CD4-positive, alpha-beta T cell treated with Interleukin-2 at 100 ng/mL for 4 hours (primary cell): Measurements from ENCODE around the gene IQSEC1.

Experiments
- DNase-seq: peaks from one replicate; pipeline ENCODE4 v3.0.0-alpha.2; 2020; ENCODE audit warnings: low spot score

The IQSEC1 gene

DNA sequence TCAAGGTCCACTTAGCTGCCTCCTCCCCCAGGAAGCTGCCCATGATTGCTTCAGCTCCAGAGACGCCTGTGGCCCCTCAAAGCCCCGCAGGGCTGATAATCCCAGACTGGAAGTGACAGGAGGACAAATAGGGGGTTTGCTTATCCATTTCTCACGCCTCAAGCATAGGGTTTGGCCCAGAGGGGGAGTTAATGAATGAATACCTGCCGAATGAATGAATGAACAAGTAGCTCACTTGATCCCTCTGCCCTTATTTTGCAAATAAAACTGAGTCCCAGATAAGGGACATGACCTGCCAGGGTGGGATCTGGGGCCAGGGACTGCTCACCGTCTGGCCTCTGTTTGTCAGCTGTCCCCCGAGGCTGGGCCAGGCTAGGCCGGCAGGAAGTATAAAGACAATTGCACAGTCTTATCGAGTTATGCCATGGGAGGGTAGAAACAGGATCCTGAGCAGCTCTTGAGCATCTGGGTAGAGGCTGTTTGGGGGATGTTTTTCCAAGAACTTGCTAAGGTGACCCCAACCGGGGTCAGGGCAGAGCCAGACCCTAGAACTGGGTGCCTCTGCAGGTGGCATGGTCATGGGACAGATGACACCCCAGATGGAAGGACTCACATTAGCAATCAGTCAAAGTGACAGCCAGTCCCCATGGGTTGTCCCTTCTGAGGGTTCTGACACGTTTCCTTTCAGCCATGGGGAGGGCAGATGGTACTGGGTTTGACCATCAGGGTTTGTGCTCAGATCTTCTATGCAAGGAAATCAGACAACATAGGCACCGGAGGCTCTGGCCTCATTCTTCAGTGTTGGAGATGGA, 45.0 kb downstream of the IQSEC1 start:
- DNase-seq = no peak

DNA sequence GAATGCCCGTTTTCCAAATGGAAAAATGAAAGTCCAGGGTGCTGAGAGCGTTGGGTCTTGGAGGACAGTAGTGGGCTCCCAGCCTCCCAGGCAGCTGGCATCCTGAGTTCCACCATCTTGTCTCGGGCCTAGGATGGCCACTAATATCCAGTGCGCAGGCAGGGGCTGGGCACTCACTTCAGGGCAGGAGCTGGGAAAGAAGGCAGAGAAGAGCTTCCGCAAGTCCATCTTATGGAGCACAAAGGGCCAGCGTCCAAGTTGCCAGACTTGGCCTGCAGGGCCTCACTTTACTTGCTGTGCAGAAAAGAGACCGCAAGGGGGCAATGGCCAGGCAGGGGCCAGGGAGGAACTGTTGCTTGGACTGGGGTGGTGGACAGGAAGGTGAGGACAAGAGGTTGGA, 46.1 kb downstream of the IQSEC1 start:
- no peak for DNase-seq

DNA sequence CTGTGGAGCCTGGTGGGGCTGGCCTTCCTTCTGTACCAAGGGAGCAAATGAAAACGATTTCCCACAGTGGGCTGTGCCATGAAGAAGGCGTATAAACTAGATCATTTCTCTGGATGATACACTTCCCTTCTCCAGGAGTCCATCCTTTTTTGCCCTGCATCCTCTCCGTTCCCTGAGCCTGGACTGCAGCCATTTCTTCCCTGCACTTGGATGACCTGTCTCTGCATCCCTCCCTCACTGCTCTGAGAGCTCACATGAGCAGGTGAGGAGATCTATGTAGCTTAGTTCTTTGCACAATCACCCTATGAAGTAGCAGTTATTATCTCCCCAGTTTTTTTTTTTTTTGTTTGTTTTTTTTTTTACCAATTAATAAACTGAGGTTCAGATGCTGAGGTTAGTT, 46.7 kb downstream of the IQSEC1 start:
- DNase-seq = no peak

DNA sequence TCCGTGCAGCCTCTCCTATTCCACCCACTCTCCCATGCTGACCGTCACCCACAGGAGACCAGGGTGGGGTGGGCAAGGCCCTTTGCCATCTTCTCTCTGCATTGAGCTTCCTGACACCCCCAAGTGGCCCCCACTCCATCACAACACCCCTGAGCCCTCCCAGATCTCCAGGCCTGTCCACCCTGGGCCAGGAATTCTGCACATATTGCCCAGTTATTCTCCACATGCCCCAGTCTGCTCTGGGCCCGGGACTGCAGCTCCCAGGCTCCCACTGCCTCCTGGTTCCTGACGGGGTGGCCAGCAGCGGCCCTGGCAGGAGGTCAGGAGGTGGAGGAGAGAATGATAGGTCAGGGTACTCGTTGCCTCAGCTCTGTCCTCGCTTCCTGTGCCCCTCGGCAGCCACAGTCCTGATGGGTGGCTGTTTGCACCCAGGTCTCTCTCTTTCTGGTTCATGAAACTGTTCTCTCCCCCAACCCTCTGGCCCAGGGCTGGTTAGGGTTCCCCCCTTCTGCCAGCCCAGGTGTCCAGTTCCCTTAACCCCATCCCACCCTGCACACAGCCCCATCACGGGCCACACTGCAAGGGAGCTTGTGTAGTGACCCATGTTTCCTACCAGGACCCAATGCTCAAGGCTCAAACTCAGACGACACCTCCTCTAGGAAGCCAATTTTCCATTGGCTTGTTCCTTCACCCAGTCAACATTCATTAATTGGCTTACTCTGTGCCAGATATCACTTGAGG, 47.3 kb downstream of the IQSEC1 start:
- DNase-seq = no peak

DNA sequence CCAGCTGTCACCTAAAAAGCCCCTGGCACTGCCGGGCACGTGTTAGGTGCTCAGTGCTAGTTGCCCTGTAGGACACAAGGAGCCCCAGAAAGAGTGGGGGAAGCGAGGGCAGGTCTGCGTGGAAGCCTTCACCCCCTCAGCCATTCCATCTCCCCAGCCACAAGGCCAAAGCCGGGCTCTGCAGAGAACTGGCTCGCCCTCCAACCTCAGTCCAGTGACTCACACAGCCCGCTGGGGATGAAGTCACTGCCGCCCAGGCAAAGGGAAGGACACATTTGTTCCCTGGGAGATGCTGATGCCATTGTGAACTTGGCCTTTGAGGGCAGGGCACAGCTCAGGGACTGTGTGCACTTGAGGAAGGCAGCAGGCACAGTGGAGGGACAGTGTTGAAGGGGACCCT, 48.1 kb downstream of the IQSEC1 start:
- DNase-seq = no peak

DNA sequence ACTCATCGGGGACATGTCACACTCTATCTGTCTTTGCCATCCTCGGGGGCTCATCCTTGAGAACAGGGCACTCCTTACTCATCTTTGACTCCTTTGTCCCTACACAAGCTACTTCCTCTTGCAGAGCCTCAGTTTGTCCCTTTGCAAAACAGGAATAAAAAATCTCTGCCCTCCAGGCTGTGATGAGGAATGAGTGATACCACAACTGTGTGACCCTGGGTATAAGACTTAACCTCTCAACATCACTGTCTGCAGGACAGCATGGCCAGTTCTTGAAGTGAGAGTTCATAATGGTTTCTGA, 48.5 kb downstream of the IQSEC1 start:
- DNase-seq = no peak

DNA sequence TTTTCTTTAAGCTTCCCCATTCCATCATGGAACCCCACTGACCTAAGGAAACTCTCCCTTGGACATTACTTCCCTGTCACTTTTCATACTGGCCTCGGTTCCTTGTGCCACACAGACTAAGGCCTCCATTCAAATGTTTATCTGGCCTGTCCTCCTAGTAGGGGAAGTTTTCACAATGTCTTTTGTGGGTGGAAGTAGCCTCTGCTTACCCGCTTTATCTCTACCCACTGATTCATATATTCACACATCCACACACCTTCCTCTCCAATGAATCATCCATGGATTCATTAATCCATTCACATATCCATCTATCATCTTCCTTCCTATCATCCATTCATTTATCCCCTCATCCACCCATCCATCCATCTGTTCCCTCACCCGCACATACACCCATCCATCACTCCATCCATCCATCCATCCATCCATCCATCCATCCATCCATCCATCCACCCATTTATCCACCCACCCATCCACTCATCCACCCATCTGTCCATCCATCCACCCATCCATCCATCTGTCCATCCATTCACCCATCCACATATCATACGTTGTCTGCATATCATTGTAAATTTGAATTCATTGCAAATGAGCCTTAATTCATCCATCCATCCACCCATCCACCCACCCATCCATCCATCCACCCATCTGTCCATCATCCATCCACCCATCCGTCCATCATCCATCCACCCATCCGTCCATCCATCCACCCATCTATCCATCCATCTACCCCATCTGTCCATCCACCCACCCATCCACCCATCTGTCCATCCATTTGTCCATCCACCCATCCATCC, 49.1 kb downstream of the IQSEC1 start:
- no peak for DNase-seq

DNA sequence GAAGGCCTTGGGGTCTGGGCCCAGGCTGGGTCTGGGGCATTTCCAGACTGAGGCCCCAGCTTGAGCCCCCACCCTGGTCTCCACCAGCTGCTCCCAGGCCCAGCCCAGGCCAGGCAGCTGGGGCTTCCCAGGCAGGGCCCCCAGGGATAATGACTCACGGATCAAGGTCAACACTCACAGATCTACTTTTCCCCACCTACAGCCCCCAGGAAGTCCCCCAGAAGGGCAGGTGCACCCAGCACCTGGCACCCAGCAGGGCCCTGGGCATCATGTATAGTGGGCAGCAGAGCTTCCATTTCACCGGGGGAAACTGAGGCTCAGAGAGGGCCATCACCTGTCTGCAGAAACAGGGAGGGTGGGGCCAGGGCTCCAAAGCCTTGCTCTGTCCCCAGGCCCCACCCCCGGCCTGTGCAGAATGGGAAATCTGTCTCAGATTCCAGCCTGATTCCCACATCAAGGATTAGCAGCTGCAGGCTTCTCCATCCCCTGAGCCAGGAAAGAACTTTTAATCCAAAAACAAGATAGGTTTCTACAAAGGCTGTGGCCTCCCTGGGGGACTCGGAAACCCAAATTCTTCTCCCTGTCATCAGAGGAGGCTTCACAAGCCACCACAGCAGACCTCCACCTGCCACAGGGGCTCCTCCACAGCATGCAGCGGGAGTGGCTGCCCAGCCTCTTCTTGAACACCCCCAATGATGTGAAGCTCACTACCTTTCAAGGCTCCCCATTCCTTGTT, 49.8 kb downstream of the IQSEC1 start:
- DNase-seq = no peak

DNA sequence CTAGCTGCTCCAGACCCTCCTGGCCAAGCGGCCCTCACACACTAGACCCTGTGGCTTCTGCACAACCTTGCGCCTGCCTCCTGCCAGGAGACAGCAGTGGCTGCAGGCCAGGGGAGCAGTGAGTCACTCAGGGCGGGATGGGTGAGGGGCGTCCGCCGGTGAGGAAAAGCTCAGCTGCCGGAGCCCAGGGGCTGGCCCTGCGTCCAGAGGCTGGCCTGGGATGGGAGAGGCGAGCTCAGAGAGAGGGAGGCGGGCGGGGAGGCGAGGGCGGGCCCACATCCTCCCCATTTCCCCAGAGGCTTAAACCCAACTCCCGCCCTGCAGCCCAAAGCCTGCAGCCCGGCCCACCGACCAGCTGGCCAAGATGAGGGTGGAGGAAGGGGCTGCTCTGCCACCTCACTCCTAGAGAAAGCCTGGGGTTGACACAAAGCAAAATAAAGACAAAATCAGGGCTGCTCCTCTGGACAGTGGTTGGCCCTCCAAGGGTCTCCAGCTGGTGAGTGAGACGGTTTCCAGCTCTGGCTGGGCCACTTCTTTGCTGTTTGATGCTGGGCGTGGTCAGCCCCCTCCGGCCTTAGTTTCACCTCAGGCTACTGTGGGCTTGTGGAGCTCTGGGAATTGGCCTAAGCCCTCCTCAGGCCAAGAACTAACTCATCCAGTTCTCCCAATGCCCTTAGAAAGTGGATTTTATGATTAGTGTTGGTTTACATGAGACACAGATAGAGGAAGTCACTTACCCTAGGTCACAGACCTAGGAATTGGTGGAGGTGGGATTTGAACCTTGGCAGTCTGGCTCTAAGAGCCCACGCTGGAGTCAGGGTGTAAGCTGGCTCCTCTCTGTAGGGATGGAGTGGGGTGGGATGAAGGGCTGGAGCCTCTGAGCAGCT, 50.6 kb downstream of the IQSEC1 start:
- no peak for DNase-seq

DNA sequence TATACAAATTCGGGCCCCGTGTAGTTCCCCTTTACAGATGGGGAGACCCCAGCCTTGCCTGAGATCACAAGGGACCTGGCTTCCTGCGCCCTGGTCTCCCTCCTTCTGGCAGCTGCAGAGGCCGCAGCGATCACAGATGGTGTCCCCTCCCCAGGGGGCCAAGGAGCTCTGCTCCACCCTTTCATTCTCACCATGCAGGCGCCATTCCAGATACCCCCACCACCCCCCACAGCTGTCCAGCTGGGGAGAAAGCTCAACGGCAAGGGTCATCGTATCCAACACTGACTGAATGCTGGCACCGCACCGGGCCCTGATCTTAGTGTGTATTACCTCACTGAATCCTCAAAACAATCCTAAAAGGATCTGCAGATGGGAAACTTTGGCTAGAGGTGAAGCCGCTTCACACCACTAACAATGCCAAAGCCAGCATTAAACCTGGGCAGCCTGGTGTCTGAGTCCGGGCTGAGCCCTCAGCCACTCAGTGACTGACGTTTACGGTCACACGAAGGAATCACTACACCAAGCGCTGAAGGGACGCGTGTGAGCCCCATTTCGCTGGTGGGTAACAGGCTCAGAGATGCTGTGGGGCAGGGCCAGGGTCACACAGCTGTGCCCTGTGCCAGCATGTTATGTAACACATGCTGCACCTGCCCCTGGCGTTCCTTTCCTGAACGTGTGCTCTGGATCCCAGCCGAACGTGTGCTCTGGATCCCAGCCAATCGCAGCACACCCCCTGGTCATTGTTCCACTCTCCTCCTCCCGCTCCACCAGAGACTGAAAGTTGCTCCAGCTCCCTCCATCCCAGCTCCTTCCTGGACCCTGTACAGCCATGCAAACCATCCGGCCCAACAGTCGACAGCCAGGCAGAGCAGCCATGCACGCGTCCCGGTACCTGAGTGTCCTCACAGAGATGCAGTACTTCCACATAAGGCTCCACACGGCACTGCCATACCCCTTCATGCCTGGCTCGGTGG, 51.8 kb downstream of the IQSEC1 start:
- DNase-seq = no peak

DNA sequence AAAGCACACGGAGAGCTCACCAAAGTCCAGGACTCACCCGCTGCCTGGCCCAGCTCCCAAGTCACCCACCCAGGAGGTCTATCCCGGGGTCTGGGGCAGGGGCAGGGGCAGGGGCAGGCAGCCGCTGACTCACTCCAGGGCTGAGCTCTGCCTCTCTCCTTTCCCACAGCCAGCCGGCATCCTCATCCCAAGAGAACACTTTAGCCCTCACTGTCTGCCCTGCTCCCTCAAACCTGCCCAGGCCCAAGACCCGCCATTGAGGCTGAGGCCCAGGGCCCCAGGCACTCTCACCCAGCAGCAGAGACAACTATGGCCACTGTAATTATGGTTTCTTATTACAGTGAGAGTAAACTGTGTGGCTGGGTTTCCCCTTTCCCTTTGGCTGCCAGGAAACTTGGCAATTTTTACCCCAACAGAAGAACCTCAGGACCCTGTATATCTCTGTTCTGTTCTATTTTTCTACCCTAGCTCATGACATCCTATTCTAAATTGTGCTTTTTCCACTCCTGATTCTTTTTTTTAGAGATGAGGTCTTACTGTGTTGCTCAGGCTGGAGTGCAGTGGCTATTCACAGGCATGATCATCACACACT, 53.0 kb downstream of the IQSEC1 start:
- no peak for DNase-seq

DNA sequence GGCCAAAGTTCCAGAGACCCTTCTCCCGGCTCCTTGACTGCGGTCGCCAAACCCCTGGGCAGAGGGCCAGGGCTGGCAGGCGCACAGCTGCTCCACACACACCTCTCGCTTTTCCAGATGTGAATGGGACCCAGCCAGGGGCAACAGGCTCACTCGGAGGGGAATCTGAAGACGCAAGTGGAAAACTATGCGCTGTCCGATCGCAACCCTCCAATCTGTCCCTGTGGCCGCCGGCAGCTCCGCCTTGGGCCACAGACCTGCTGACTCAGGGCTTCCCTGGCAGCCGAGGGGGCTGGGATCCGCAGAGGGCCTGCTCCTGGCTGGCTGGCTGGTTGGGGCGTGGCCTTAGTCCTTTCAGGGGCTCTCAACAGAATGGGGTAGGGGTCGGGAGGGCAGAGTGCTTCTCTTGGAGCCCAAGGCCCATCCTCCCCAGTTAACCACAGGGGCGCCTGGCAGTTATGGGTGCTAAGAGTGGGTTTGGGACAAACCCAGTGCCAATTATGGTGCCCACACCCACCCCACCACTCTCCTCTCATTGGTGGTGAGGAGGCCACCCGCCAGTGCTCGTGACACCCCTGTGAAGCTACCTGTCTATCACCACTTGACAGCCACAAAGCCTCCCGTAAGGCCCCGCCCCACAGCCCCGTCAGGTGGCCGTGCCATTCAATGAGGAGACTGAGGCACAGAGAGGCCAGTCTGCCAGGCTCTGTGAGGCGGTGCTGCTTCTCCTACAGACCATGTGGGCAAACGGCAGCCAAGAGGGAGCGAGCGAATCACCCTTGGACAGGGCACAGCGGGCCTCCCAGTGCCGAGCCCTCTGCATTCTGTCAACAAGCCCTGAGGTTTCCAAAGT, 53.8 kb downstream of the IQSEC1 start:
- DNase-seq = no peak

DNA sequence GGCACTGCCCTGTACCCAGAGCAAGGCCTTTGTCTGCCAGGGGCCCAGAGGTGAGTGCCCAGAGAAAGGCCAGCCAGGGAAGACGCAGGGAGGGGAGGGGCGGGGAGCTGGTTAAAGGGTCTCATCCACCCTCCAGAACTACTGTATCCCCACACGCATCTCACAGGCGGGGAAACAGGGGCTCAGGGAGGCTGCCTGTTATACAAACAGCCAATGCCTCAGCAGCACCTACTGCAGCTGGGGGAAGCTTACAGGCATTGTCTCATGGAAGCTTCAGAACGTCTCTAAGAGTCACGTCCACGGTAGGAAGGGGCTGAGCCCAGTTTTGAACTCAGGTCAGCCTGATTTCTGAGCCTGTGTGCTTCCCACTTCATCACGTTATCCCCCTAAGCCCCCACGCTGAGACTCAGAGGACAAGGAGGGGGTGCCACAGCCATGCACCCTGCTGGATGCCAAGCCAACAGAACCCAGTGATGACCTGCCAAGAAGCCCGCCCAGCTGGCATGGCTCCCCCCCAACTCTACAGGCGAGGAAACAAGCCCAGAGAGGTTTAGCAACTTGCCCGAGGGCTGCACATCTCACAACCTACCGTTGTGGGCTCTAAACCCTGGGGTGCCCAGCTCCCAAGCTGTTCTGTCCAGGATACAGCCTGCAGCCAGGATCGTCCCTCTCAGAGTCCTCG, 54.5 kb downstream of the IQSEC1 start:
- no peak for DNase-seq

DNA sequence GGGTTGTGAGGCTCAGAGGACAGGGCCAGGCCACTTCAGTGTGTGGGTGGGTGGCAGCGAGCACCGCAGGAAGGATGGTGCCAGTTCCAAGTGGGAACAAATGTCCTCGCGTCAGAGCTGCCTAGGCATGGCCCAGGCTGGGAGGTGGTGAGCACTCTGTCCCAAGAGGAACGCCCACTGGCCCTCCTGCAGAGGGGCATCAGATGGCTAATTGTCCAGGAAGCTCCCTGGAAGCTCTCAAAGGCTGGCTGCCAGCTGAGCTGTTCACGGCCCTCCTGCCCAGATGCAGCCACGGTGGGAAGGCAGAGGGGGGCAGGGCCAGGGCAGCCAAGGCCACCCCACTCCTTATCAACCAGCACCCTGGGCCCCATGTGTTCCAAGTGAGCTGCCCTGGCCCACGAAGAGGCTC, 55.2 kb downstream of the IQSEC1 start:
- no peak for DNase-seq

DNA sequence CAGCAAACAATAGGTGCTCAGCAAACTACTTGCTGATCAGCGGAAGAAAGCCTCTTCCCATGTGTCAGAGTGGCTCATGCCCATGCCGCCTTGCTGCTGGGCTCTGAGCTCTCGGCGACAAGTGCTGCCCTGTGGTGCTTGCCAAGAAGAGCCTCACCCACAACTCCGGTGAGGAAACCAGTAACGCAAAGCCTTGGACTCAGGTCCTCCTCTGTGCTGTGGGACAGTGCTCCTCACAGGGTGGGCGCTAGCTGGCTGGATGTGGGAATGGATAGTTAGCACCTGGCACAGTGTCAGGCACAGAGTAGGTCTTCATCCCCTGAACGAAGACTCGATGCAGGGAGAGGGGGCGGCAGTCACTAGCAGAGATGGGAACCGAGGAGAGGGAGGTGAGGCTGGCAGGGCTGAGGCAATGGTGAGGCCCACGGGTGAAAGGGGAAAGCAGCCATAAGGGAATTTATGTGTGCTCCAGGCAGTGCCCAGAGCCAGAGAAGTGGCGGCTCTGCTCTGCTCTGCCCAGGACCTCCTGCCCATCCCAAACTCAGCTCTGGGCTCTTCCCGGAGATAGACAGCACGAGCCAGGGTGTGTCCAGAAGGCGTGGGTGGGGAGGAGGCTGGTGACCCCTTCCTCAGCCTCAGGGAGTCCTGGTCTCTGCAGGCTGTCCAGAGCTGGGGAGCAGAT, 55.7 kb downstream of the IQSEC1 start:
- DNase-seq = no peak

DNA sequence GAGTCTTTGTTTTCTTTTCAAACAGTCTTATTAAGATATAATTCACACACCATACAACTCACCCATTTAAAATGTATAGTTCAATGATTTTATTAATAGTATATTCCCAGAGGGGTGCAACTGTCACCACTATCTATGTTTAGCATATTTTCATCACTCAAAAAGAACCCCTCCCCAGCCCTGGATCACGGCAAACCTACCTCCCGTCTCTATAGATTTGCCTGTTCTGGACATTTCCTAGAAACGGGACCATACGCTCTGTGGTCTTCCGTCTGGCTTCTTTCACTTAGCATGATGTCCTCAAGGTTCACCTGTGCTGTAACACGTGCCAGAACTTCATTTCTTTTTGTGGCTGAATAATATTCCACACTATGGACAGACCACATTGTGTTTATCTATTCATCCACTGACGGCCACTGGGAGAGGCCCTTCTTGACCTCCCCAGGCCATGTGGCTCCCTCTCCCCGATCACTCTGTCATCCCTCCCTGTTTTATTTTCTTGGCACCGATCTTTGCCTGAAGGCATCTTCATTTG, 56.4 kb downstream of the IQSEC1 start:
- no peak for DNase-seq

DNA sequence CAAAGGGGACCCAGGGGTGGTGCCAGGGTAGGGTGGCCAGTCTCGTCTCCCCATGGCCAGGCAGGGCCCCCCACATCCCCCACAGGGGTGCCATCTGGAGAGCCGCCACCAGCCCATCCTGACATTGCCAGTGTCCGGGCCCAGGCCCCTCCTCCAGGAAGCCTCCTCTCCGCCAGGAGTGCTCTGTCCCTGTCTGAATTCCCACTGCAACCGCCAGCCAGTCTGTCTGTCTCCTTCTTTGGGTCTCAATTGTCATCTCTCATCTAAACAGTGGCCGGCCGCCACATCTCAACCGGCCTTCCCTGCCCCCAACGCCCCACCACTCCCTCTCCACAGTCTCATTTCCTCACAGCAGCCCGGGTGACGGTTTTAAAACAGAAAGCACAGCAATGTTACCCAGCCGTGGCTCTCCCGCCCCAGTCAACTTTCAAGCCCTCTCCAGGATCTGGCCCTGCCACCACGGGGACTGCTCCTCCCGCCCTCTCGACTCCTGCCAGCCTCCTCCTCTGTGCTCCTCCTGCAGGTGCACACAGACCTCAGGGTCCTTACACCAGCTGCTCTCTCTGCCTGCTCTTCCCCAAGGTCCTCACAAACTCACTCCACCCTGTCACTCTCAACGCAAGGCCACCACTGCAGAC, 57.0 kb downstream of the IQSEC1 start:
- DNase-seq = peak; percentile 64
